CD4-positive, alpha-beta memory T cell (primary cell): ENCODE results near the gene APBB1. TPM values are rescaled to one million over a fixed set of nuclear protein-coding genes. Genes with fewer than 3 reads are reported as not detected.

Experiments
- CTCF ChIA-PET: fragments of 350-600 bp; sonication (Branson Sonifier 250); formaldehyde crosslinking; loops from one replicate; lab custom pipeline; 2021; ENCODE audit warnings: inconsistent platforms; ENCODE audit not compliant: partially characterized antibody; lab: Charles Lee
- POLR2A ChIA-PET: fragments of 350-600 bp; sonication (Branson Sonifier 250); formaldehyde crosslinking; loops from one replicate; lab custom pipeline; 2021; ENCODE audit not compliant: partially characterized antibody; lab: Charles Lee
- DNase-seq, 5 donors: peaks; one replicate each; pipeline versions ENCODE4 v3.0.0 to v3.0.0-alpha.2; 2020 to 2022; ENCODE audit warnings: mixed read lengths in 1 of 5
- H3K27ac ChIP-seq: one replicate; pipeline ENCODE4 v1.7.0; 2013; ENCODE audit warnings: low read depth, low read length
- H3K27me3 ChIP-seq: 2 replicates; pipeline ENCODE4 v1.7.0; 2013; ENCODE audit warnings: mild to moderate bottlenecking, low read length, moderate library complexity; ENCODE audit not compliant: insufficient read depth
- H3K36me3 ChIP-seq: 2 replicates; pipeline ENCODE4 v1.7.0; 2013; ENCODE audit warnings: mild to moderate bottlenecking, low read length, moderate library complexity; ENCODE audit not compliant: insufficient read depth
- H3K4me1 ChIP-seq: 2 replicates; pipeline ENCODE4 v1.7.0; 2013; ENCODE audit warnings: mild to moderate bottlenecking, low read length, moderate library complexity; ENCODE audit not compliant: insufficient read depth
- H3K4me3 ChIP-seq, 2 donors: one replicate each; pipeline ENCODE4 v1.7.0; 2013; ENCODE audit warnings: low read length in 2 of 2, mild to moderate bottlenecking in 1 of 2
- H3K9me3 ChIP-seq, 2 donors: one replicate each; pipeline ENCODE4 v1.7.0; 2013; ENCODE audit warnings: low read length in 2 of 2, control low read depth in 1 of 2; ENCODE audit not compliant: control insufficient read depth in 1 of 2
- H3K27ac Mint-ChIP-seq, 7 donors: one replicate each; pipeline ENCODE4 v1.8.0; 2020 to 2021; ENCODE audit warnings: mixed read lengths in 7 of 7, mild to moderate bottlenecking in 6 of 7, inconsistent platforms in 3 of 7, moderate library complexity in 3 of 7
- H3K27me3 Mint-ChIP-seq, 2 donors: one replicate each; pipeline ENCODE4 v1.8.0; 2020 to 2021; ENCODE audit warnings: mixed read lengths in 2 of 2
- H3K36me3 Mint-ChIP-seq, 2 donors: one replicate each; pipeline ENCODE4 v1.8.0; 2020 to 2021; ENCODE audit warnings: mixed read lengths in 2 of 2, inconsistent platforms in 1 of 2, mild to moderate bottlenecking in 1 of 2
- H3K4me1 Mint-ChIP-seq, 4 donors: one replicate each; pipeline ENCODE4 v1.8.0; 2020 to 2021; ENCODE audit warnings: mixed read lengths in 4 of 4, mild to moderate bottlenecking in 1 of 4
- H3K4me3 Mint-ChIP-seq, 8 donors: one replicate each; pipeline ENCODE4 v1.8.0; 2020 to 2021; ENCODE audit warnings: mixed read lengths in 8 of 8, mild to moderate bottlenecking in 7 of 8, moderate library complexity in 6 of 8, inconsistent platforms in 3 of 8
- H3K9me3 Mint-ChIP-seq, 8 donors: one replicate each; pipeline ENCODE4 v1.8.0; 2020 to 2021; ENCODE audit warnings: mixed read lengths in 8 of 8, mild to moderate bottlenecking in 5 of 8, inconsistent platforms in 3 of 8, moderate library complexity in 1 of 8
- intact Hi-C: fragments of 100-400 bp; cut with micrococcal nuclease; formaldehyde crosslinking; loops from one replicate; pipeline ENCODE4 v1.15.1; 2023
- polyA plus RNA-seq, 2 donors: library from polyadenylated mRNA; unstranded; fragments of 300-500 nt; fragmentation: Illumina TruSeq; gene quantifications; one replicate each; pipeline ENCODE4 v1.2.3, GENCODE V29; 2021
- total RNA-seq, 2 experiments: library from RNA; stranded (reverse); gene quantifications; one replicate each; pipeline ENCODE4 v1.2.3, GENCODE V29; 2021

Gene APBB1
- total and polyA plus RNA-seq, 4 experiments from 2014 or later: 84.7 to 107 (median 93.4) TPM

- no peak overlapping the region for H3K4me3 ChIP-seq
- H3K27me3 ChIP-seq: no peaks in the 10 kb centered on the region
- Mint-ChIP-seq H3K36me3 (peaks cover 17 to 25% of the 10 kb centered on the region in 2 donors), H3K4me1 (peaks cover 29 to 36% (median 32%) of the 10 kb centered on the region in 4 donors), H3K9me3 (no peaks in the 10 kb centered on the region), H3K27me3 (no peaks in the 10 kb centered on the region), H3K4me3 (no peak overlapping the region), H3K27ac (peak overlapping the region in 4 of 7 donors; percentile 7 to 68 (median 30))
- H3K36me3 ChIP-seq: peaks cover 17% of the 10 kb centered on the region
- CTCF ChIA-PET: interaction anchor here (0.7 to 1.4 kb wide), 5 partner anchors 9 to 58 kb away, joined by 3 to 6 read pairs (median 3); no protein-coding TSS in a partner anchor
- H3K9me3 ChIP-seq: no peaks in the 10 kb centered on the region
- intact Hi-C loops: loop anchor here (10.0 kb wide), 1 partner anchor 203 kb away; the partner anchor contains the start of genes TAF10 and TPP1
- POLR2A ChIA-PET: interaction anchor here (16.3 kb wide), 1 partner anchor 15 kb away, joined by 503 read pairs; the partner anchor contains the start of gene SMPD1
- peaks cover 70% of the 10 kb centered on the region for H3K4me1 ChIP-seq
- H3K27ac ChIP-seq: no peak overlapping the region
- DNase-seq: no peak
Observed at GRCh38 chr11:6411594-6412031, 7.3 kb downstream of the APBB1 start.

- peaks cover 70% of the 10 kb centered on the region for H3K4me1 ChIP-seq
- H3K4me3 Mint-ChIP-seq: peak overlapping the region in 1 of 8 donors; percentile 23
- H3K4me3 ChIP-seq: no peak overlapping the region
- H3K27me3 Mint-ChIP-seq: no peaks in the 10 kb centered on the region
- no peak for DNase-seq
- ChIA-PET POLR2A (interaction anchor here (2.0 to 16.3 kb wide), 2 partner anchors 9 to 15 kb away, joined by 9 to 503 read pairs; partner anchors contain the start of genes APBB1 and SMPD1), CTCF (interaction anchor here (0.7 to 2.3 kb wide), 5 partner anchors 18 to 57 kb away, joined by 3 to 7 read pairs (median 4); no protein-coding TSS in a partner anchor)
- H3K36me3 Mint-ChIP-seq: peaks cover 17 to 27% of the 10 kb centered on the region in 2 donors
- no peaks in the 10 kb centered on the region for H3K9me3 ChIP-seq
- intact Hi-C loops: loop anchor here (10.0 kb wide), 1 partner anchor 204 kb away; the partner anchor contains the start of genes TAF10 and TPP1
- peaks cover 17% of the 10 kb centered on the region for H3K36me3 ChIP-seq
- H3K27ac Mint-ChIP-seq: peak overlapping the region in 4 of 7 donors; percentile 22 to 80 (median 25)
- H3K27ac ChIP-seq: no peak overlapping the region
- no peaks in the 10 kb centered on the region for H3K27me3 ChIP-seq
- peaks cover 36 to 44% (median 39%) of the 10 kb centered on the region in 4 donors for H3K4me1 Mint-ChIP-seq
- H3K9me3 Mint-ChIP-seq: no peaks in the 10 kb centered on the region
Observed at GRCh38 chr11:6410695-6411430, 8.0 kb downstream of the APBB1 start.

DNA sequence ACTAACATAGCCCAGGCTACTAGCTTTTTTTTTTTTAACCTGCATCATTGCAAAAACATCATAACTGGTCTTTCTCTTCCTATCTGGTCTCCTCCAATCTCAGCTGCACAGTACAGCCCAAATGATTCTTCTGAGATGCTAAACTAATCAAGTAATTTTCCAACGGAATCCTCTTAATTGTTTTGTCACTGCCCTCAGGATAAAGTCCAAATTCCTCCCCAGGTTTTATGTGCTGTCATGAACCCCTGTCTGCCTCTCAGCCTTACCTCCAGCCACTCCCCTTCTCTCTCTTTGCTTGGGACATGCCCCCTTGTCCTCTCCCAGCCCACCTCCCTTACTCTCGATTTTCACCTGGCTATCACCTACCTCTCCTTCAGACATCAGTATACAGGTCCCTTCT lies 12.5 kb downstream of the APBB1 start:
- H3K27me3 ChIP-seq: no peaks in the 10 kb centered on the region
- H3K27ac ChIP-seq: no peak overlapping the region
- Mint-ChIP-seq H3K4me1 (peaks cover 55 to 85% (median 73%) of the 10 kb centered on the region in 4 donors), H3K27me3 (no peaks in the 10 kb centered on the region), H3K36me3 (peaks cover 17 to 30% of the 10 kb centered on the region in 2 donors), H3K27ac (peak overlapping the region; percentile 63 to 94 (median 73)), H3K9me3 (peaks cover 0 to 1% (median 0%) of the 10 kb centered on the region in 8 donors), H3K4me3 (peak overlapping the region in 5 of 8 donors; percentile 37 to 66 (median 43))
- H3K9me3 ChIP-seq: no peaks in the 10 kb centered on the region
- ChIA-PET POLR2A (interaction anchor here (0.7 to 23.7 kb wide), 5 partner anchors 10 to 277 kb away, joined by 3 to 503 read pairs (median 4); partner anchors contain the start of genes APBB1, MRPL17 and SMPD1), CTCF (interaction anchor here (0.9 to 5.3 kb wide), 6 partner anchors 11 to 37 kb away, joined by 3 to 40 read pairs (median 4); partner anchors contain the start of gene SMPD1)
- no peak for DNase-seq
- no peak overlapping the region for H3K4me3 ChIP-seq
- peaks cover 17% of the 10 kb centered on the region for H3K36me3 ChIP-seq
- intact Hi-C loops: no loop called here
- peaks cover 76% of the 10 kb centered on the region for H3K4me1 ChIP-seq

- no peak for DNase-seq
- CTCF ChIA-PET: interaction anchor here (1.0 to 5.3 kb wide), 4 partner anchors 14 to 27 kb away, joined by 3 to 40 read pairs (median 6); partner anchors contain the start of gene SMPD1
- Mint-ChIP-seq H3K27me3 (no peaks in the 10 kb centered on the region), H3K9me3 (peaks cover 0 to 1% (median 0%) of the 10 kb centered on the region in 8 donors), H3K27ac (peak overlapping the region; percentile 63 to 94 (median 73)), H3K4me3 (peak overlapping the region in 5 of 8 donors; percentile 15 to 66 (median 43)), H3K36me3 (peaks cover 21 to 29% of the 10 kb centered on the region in 2 donors), H3K4me1 (peaks cover 54 to 89% (median 75%) of the 10 kb centered on the region in 4 donors)
- H3K36me3 ChIP-seq: peaks cover 14% of the 10 kb centered on the region
- peaks cover 82% of the 10 kb centered on the region for H3K4me1 ChIP-seq
- no peaks in the 10 kb centered on the region for H3K9me3 ChIP-seq
- POLR2A ChIA-PET: interaction anchor here (0.7 to 23.7 kb wide), 4 partner anchors 11 to 264 kb away, joined by 3 to 503 read pairs (median 138); partner anchors contain the start of genes APBB1 and SMPD1
- no peaks in the 10 kb centered on the region for H3K27me3 ChIP-seq
- intact Hi-C loops: no loop called here
- no peak overlapping the region for H3K4me3 ChIP-seq
- no peak overlapping the region for H3K27ac ChIP-seq
Observed at GRCh38 chr11:6405846-6406245, 13.0 kb downstream of the APBB1 start.

GRCh38 chr11:6405052-6405667 lies 13.7 kb downstream of the APBB1 start:
- Histone ChIP-seq H3K27ac (peak overlapping the region; percentile 11), H3K9me3 (no peaks in the 10 kb centered on the region), H3K4me1 (peaks cover 83% of the 10 kb centered on the region), H3K36me3 (peaks cover 7% of the 10 kb centered on the region), H3K4me3 (no peak overlapping the region), H3K27me3 (no peaks in the 10 kb centered on the region)
- Mint-ChIP-seq H3K4me3 (peak overlapping the region in 6 of 8 donors; percentile 67 to 78 (median 76)), H3K4me1 (peaks cover 58 to 92% (median 78%) of the 10 kb centered on the region in 4 donors), H3K9me3 (peaks cover 0 to 1% (median 0%) of the 10 kb centered on the region in 8 donors), H3K27me3 (no peaks in the 10 kb centered on the region), H3K36me3 (peaks cover 24 to 27% of the 10 kb centered on the region in 2 donors), H3K27ac (peak overlapping the region in 6 of 7 donors; percentile 81 to 99 (median 94))
- CTCF ChIA-PET: interaction anchor here (1.3 to 7.6 kb wide), 5 partner anchors 16 to 39 kb away, joined by 3 to 72 read pairs (median 8); partner anchors contain the start of gene SMPD1
- intact Hi-C loops: no loop called here
- no peak for DNase-seq
- POLR2A ChIA-PET: interaction anchor here (1.3 to 23.7 kb wide), 3 partner anchors 12 to 26 kb away, joined by 3 to 503 read pairs (median 273); partner anchors contain the start of genes APBB1 and SMPD1

GRCh38 chr11:6404342-6405051 lies 14.4 kb downstream of the APBB1 start:
- Mint-ChIP-seq H3K4me3 (peak overlapping the region; percentile 5 to 78 (median 74)), H3K9me3 (peaks cover 0 to 1% (median 0%) of the 10 kb centered on the region in 8 donors), H3K27ac (peak overlapping the region; percentile 80 to 99 (median 96)), H3K36me3 (peaks cover 22 to 24% of the 10 kb centered on the region in 2 donors), H3K4me1 (peaks cover 57 to 92% (median 78%) of the 10 kb centered on the region in 4 donors), H3K27me3 (no peaks in the 10 kb centered on the region)
- H3K4me1 ChIP-seq: peaks cover 80% of the 10 kb centered on the region
- H3K36me3 ChIP-seq: peaks cover 3% of the 10 kb centered on the region
- peak overlapping the region; percentile 69 for H3K27ac ChIP-seq
- H3K9me3 ChIP-seq: no peaks in the 10 kb centered on the region
- POLR2A ChIA-PET: interaction anchor here (1.1 to 23.7 kb wide), 5 partner anchors 12 to 79 kb away, joined by 3 to 503 read pairs (median 30); partner anchors contain the start of genes APBB1, ARFIP2, SMPD1 and TIMM10B
- peak overlapping the region in 1 of 2 donors; percentile 53 for H3K4me3 ChIP-seq
- peak; percentile 21 to 65 (median 39) for DNase-seq
- H3K27me3 ChIP-seq: no peaks in the 10 kb centered on the region
- intact Hi-C loops: no loop called here
- CTCF ChIA-PET: interaction anchor here (1.2 to 7.6 kb wide), 9 partner anchors 13 to 39 kb away, joined by 3 to 72 read pairs (median 25); partner anchors contain the start of genes APBB1, HPX and SMPD1
